Ovary (tissue), 9 donors: ENCODE data around the gene HOXA5. TPM values are rescaled to one million over a fixed set of nuclear protein-coding genes. Genes with fewer than 3 reads are reported as not detected.

Source experiments
- DNase-seq, 5 donors: peaks; one replicate each; pipeline ENCODE4 v3.0.0-alpha.2; 2019 to 2020
- H3K27ac ChIP-seq, 2 donors: fragments of 200-600 bp; one replicate each; pipeline versions ENCODE4 v1.5.1 to v1.8.0; 2019 to 2022
- H3K27me3 ChIP-seq: fragments of 200-600 bp; one replicate; pipeline ENCODE4 v1.8.0; 2022
- H3K36me3 ChIP-seq: fragments of 200-600 bp; sonication (generic); one replicate; pipeline ENCODE4 v1.5.1; 2019
- H3K4me1 ChIP-seq: one replicate; pipeline ENCODE4 v1.8.1; 2013; ENCODE audit warnings: mild to moderate bottlenecking, moderate library complexity; ENCODE audit not compliant: insufficient read depth
- H3K4me3 ChIP-seq: fragments of 200-600 bp; sonication (generic); one replicate; pipeline ENCODE4 v1.5.1; 2017
- H3K9me3 ChIP-seq, 2 donors: fragments of 200-600 bp in 1 of 2; sonication (generic) in 1 of 2; one replicate each; pipeline versions ENCODE4 v1.5.1 to v1.8.1; 2013 to 2019; ENCODE audit warnings: mild to moderate bottlenecking in 1 of 2, moderate library complexity in 1 of 2
- CTCF ChIP-seq, 3 donors: fragments of 450-650 bp in 2 of 3; fragments of 200-600 bp in 1 of 3; IDR thresholded peaks; one replicate each; pipeline versions ENCODE4 v1.5.1 to v1.8.0; 2016 to 2022; ENCODE audit warnings: antibody characterized with exemption in 3 of 3, mild to moderate bottlenecking in 1 of 3
- EP300 ChIP-seq: sonication (generic); formaldehyde crosslinking; IDR thresholded peaks from one replicate; pipeline ENCODE4 v1.6.1; 2017; ENCODE audit warnings: antibody characterized with exemption
- POLR2A ChIP-seq: fragments of 450-650 bp; IDR thresholded peaks from one replicate; pipeline ENCODE4 v1.6.1; 2017; ENCODE audit warnings: antibody characterized with exemption, mild to moderate bottlenecking, moderate library complexity
- WGBS, 3 donors: extraction: QIAGEN DNeasy Blood & Tissue Kit in 1 of 3; methylation state at CpG; one replicate each; pipeline versions ENCODE4 v1.1.5 to v1.1.7; 2013 to 2017; 5-methylcytosine and 5-hydroxymethylcytosine counted together
- intact Hi-C, 4 donors: fragments of 100-400 bp; cut with DNase I; formaldehyde crosslinking; loops; one replicate each; pipeline versions ENCODE4 v1.11.0 to v1.15.1; 2022 to 2023
- polyA plus RNA-seq, 2 donors: library from polyadenylated mRNA; stranded (reverse); fragments of 200-250 nt in 1 of 2; fragments of 350-450 nt in 1 of 2; fragmentation: Illumina TruSeq in 1 of 2; extraction: RNeasy Lipid Tissue Mini Kit (QIAGEN cat#74804) in 1 of 2; gene quantifications; one replicate each; pipeline ENCODE4 v1.2.3, GENCODE V29; 2013 to 2014
- total RNA-seq, 7 donors: library from RNA; depleted of rRNA in 2 of 7; stranded (reverse); fragments of >200 nt in 2 of 7; fragmentation: NEBNext Ultra II Directional in 3 of 7; extraction: Animal tissue kit (Norgen Biotek cat#: 25700) in 3 of 7; gene quantifications; one replicate each; pipeline versions ENCODE4 v1.1.0 to v1.2.4, GENCODE V29; 2016 to 2023
- donor health status: DM: no; HTN: no; CAD: no; lungs with moderate emphysema.
- donor health status: DM: no; HTN: no; CAD: no.
- donor health status: Bipolar disorder and iron deficiency.
- donor health status: DM: yes; HTN: yes; CAD: no.
- donor health status: DM: no; HTN: no; CAD: no.
- donor health status: DM: yes; HTN: yes; CAD: no.

HOXA5 gene
- total and polyA plus RNA-seq, 9 donors: 0.40 to 29.6 (median 1.8) TPM

- H3K27ac ChIP-seq: peak overlapping the region in 1 of 2 donors; percentile 61
- peaks cover 0 to 5% of the 10 kb centered on the region in 2 donors for H3K9me3 ChIP-seq
- H3K27me3 ChIP-seq: no peaks in the 10 kb centered on the region
- 3 to 5% (median 3%) methylated on average over 43 to 72 of the region's 72 CpGs for WGBS, 3 donors
- peak overlapping the region; percentile 53 for H3K4me3 ChIP-seq
- H3K4me1 ChIP-seq: peaks cover 6% of the 10 kb centered on the region
- no peaks in the 10 kb centered on the region for H3K36me3 ChIP-seq
- intact Hi-C loops: loop anchor here in 1 of 4 donors (5.0 kb wide), 1 partner anchor 273 kb away; no protein-coding TSS in a partner anchor
- DNase-seq: peak in 1 of 5 donors; percentile 67
- TF ChIP-seq EP300: no peak
Measured at GRCh38 chr7:27129729-27130539, 13.5 kb downstream of the HOXA5 start.

GRCh38 chr7:27128776-27129728 is 14.4 kb downstream of the HOXA5 start:
- Histone ChIP-seq H3K27ac (peak overlapping the region in 1 of 2 donors; percentile 61), H3K4me1 (peaks cover 6% of the 10 kb centered on the region), H3K27me3 (no peaks in the 10 kb centered on the region), H3K9me3 (peaks cover 0 to 5% of the 10 kb centered on the region in 2 donors), H3K4me3 (no peak overlapping the region), H3K36me3 (no peaks in the 10 kb centered on the region)
- TF ChIP-seq CTCF (IDR thresholded peaks at IDR 0.05): no peak
- TF ChIP-seq EP300: no peak
- TF ChIP-seq POLR2A: no peak
- 46 to 59% (median 46%) methylated on average over 28 of the region's 28 CpGs for WGBS, 3 donors
- intact Hi-C loops: no loop called here
- peak in 1 of 5 donors; percentile 59 for DNase-seq

GRCh38 chr7:27128034-27128433 is 15.4 kb downstream of the HOXA5 start:
- WGBS, 3 donors: 31 to 37% (median 36%) methylated on average over 2 of the region's 2 CpGs
- H3K9me3 ChIP-seq: peaks cover 0 to 5% of the 10 kb centered on the region in 2 donors
- TF ChIP-seq POLR2A (no peak), EP300 (no peak), CTCF (IDR thresholded peaks at IDR 0.05) (no peak)
- no peaks in the 10 kb centered on the region for H3K27me3 ChIP-seq
- no peak for DNase-seq
- H3K4me1 ChIP-seq: peaks cover 6% of the 10 kb centered on the region
- no peak overlapping the region for H3K4me3 ChIP-seq
- H3K27ac ChIP-seq: peak overlapping the region in 1 of 2 donors; percentile 10
- intact Hi-C loops: no loop called here
- no peaks in the 10 kb centered on the region for H3K36me3 ChIP-seq

- WGBS, 3 donors: 27 to 53% (median 34%) methylated on average over 3 of the region's 3 CpGs
- Histone ChIP-seq H3K9me3 (peaks cover 0 to 5% of the 10 kb centered on the region in 2 donors), H3K27me3 (no peaks in the 10 kb centered on the region), H3K36me3 (no peaks in the 10 kb centered on the region), H3K27ac (no peak overlapping the region), H3K4me1 (peaks cover 6% of the 10 kb centered on the region), H3K4me3 (no peak overlapping the region)
- no peak for DNase-seq
- intact Hi-C loops: no loop called here
- TF ChIP-seq CTCF (IDR thresholded peaks at IDR 0.05) (no peak), POLR2A (no peak), EP300 (no peak)
Measured at GRCh38 chr7:27126596-27127327, 16.7 kb downstream of the HOXA5 start.
